M059J (cell line): ENCODE data around the gene MSANTD4. TPM values are rescaled to one million over a fixed set of nuclear protein-coding genes. Genes with fewer than 3 reads are reported as not detected.
"Not testable (repeated sequence)": the region's sequence is repeated elsewhere in the genome, so short reads cannot be mapped to it uniquely, and the experiment has no call there.

Source experiments
- DNase-seq: peaks from one replicate; pipeline ENCODE4 v3.0.0-alpha.2; 2012; ENCODE audit warnings: low read depth
- total RNA-seq: library from RNA; depleted of rRNA; stranded (reverse); fragments of >200 nt; shearing (Covaris generic); gene quantifications from 2 replicates; pipeline ENCODE4 v1.2.3, GENCODE V29; 2014; rRNA removed

MSANTD4 gene
- total RNA-seq = 20.5 and 30.3 TPM in 2 replicates

- DNase-seq = peak; percentile 100
These were observed at the start of gene MSANTD4 for GRCh38 chr11:106021967-106022794. TSS of gene MSANTD4 (minus strand) at chr11:106022240. CDS start at chr11:106010917, 11,323 bp downstream.

DNA sequence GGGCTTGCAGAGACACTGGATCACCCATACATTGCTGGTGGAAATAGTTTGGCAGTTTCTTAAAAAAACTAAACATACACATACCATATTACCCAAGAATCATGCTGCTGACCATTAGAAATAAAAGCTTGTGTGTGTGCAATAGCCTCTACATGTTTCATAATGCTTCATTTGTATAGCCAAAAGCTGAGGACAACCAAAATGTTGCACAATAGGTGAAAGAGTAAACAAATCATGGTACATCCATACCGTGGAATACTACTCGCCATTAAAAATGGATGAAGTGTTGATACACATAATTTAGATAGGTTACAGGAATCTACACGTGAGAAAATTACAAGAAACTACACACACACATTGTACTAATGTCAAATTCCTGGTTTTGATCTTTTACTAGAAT is 48.6 kb upstream of the MSANTD4 start:
- DNase-seq = no peak

GRCh38 chr11:106063009-106063408 is 41.0 kb upstream of the MSANTD4 start:
- DNase-seq = no peak

DNA sequence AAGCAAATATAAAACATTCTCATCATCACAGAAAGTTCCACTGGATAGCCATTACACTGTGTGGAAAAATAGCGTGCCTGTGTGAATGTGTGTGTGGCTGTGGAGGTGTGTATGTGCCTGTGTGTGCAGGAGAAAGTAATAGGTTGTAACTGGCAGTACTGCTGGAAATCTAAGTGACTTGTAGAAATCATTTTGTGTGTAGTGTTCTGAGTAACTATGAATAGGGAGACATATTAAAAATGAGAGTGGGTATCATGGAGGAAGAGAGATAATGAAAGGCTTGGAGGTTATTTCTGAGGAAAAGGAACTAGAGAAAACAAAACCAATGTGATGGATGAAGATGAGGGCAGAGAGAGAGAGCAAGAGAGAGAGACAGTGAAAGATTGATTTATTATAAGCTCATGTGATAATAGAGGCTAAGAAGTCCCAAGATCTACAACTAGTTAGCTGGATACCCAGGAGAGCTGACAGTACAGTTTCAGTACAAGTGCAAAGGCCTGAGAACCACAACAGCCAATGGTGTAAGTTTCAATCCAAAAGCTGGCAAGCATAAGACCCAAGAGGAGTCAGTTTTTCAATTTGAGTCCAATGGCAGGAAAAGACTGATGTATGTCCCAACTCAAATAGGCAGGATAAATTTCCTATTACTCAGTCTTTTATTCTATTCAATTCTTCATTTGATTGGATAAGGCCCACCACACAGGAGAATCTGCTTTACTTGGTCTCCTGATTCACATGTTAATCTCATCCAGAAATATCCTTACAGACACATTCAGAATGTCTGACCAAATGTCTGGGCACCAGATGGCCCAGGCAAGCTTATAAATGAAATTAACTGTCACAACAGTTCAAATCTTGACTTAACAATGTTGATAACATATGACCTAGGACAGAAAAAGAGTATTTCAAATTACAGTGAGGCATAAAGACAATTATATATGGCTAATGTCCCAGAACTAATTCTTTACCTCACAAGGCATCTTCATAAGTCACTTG is 40.2 kb upstream of the MSANTD4 start:
- DNase-seq = no peak

- no peak for DNase-seq
These were observed 39.3 kb upstream of the MSANTD4 start for GRCh38 chr11:106061249-106061784.

DNA sequence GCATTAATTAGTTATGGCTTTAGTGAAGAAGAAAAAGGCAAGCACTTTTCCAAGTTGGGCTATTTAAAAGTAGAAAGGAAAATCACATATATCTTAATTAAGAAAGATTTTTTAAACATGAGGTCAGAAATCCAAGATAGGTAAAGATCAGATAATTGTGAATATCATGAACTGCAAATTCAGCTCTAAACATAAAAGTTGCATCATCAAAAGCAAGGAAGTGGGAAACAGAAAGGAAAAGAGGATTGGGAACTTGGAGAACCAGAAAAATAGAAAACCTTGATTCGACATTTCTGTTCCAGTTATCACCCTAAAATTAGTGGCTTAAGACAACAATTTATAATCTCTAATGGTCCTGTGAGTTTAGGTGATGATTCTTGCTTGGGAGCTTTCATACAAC is 37.6 kb upstream of the MSANTD4 start:
- DNase-seq = no peak

DNA sequence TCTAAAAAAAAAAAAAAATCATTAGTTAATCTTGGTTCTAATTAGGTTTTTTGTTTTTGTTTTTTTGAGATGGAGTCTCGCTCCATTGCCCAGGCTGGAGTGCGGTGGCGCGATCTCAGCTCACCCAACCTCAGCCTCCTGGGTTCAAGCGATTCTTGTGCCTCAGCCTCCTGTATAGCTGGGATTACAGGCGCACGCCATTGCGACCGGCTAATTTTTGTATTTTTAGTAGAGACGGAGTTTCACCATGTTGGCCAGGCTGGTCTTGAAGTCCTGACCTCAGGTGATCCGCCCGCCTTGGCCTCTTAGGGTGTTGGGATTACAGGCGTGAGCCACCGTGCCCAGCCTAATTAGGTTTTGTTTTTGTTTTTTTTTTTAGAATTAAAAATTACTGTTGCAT is 36.3 kb upstream of the MSANTD4 start:
- DNase-seq = not testable (repeated sequence)

DNA sequence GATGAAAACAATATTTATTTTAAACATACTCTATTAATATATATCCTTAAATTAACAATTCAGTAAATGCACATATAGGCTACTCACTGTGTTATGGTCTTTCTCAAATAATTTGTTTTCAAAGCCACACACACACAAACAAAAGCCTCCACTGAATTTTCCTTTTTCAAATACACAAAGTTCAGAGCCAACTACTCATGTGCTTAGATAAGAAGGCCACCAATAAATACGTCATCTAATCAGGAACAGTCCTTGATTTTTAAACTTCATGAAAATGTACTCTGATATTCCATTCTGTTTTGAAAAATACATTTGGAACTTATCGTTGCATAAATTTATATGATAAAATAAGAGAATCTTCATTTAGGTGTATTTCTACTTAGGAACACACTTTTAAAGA is 29.1 kb upstream of the MSANTD4 start:
- no peak for DNase-seq

DNA sequence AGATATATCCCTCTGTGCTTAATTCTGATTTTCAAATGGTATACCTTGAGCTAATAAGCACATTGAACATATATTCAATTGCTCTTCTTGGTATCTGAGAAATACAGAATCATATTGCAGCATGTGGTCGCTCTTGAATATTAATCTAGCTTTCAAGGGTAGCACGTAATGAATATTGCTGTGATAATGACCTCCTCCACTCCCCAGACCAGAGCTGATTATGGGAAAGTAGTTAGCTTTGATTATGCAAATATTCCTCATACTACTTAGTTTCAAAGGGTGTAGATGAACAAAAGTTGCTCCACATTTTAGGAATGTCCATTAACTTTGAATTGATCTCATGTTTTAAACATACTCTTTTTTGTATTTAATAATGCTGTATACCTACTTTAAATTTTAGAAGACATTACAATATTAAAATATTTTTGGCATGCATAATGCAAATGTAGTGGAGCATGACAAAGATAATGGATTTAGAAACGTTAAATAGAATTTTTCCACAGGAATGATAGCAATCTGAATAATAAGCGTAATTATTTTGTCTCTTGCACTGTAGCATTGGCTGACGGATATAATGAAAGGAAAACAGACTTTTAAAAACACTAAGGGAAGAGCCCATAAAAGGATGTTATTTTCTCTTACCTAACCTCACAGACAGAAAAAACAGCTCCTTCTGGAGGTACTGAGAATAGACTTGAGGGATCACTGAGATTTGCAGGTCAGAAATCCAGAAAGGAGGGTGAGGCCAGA is 27.9 kb upstream of the MSANTD4 start:
- DNase-seq = no peak

- no peak for DNase-seq
These were observed 25.6 kb upstream of the MSANTD4 start for GRCh38 chr11:106047631-106048030.

DNA sequence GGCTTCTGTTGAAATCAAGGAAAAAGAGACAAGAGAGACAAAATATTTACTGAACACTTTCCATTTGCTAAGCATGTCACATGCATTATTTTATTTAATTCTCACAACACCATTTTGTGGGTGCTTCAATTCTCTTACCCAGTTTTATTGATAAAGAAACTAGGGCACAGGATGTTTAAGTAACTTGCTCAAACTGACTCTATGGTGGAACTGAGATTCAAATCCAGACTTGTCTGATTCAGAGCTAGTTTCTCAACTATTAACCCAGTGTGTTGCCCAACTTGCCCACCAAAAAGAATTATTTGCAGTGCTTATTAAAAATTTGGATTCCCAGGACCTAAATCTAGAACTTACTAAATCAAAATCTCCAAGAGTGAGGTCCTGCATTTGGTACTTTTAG is 21.5 kb upstream of the MSANTD4 start:
- no peak for DNase-seq

DNA sequence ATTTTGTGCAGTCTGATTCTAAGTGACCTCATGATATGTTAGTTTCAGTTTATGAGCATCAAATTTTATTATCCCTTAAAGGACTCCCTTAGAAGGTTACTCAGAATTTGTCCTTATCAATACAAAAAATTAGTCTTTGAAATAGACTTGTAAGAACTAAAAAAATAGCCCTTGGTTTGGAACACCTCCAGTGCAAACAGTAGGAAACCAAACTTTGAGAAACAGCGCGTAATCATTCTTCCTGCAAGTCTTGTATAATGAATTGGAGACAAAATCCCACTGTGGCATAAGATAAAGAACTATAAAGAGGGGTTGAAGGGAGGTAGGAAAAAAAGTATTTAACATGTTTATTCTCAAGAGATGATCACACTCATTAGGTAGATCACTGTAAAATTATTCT is 10.8 kb upstream of the MSANTD4 start:
- DNase-seq = no peak

GRCh38 chr11:106031936-106032335 is 9.9 kb upstream of the MSANTD4 start:
- DNase-seq = no peak

DNA sequence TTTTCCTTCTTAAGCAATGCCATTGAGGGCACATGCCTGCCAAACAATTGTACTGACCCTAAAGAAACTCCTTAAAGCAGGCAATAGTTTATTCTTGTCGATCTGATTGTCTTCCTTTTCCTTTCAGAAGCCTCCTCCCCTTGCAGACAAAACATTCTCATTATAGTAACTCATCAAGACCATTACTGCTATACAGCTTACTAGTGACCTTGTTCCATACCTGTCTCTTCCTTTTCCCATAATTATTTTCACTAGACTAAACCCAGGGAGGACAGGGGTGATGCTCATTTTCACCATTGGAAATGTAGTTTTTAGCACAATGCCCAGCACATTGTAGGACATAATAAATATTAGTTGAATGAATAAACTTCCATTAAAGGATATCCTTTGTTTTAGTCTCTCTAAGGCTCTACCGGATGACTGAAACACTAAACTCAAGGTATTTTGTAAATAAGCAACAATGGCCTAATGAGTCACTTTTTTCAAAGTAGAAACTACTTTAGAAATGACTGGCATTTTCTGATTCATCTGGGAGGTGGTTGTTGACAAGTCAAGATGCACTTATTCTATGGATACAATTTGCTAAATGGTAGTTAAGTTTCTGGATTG is 9.3 kb upstream of the MSANTD4 start:
- DNase-seq = peak; percentile 69

DNA sequence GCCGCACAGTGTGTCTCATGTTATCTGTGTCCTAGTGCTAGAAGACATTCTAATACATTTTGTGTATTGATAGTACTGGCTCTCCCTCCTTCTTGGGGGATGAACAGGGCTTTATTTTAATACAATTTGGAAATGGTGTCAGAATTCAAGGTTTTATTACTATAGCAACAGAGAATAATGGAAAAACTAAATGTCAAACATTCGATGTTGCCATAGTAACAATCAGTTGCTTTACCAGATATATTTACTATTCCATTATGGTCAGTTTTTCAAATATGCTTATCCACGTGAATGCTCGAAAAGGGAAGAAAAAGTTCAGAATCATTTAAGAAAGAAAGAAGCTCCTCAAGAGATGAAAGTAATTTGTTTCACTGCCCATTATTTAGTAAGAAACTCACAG is 8.6 kb upstream of the MSANTD4 start:
- no peak for DNase-seq

DNA sequence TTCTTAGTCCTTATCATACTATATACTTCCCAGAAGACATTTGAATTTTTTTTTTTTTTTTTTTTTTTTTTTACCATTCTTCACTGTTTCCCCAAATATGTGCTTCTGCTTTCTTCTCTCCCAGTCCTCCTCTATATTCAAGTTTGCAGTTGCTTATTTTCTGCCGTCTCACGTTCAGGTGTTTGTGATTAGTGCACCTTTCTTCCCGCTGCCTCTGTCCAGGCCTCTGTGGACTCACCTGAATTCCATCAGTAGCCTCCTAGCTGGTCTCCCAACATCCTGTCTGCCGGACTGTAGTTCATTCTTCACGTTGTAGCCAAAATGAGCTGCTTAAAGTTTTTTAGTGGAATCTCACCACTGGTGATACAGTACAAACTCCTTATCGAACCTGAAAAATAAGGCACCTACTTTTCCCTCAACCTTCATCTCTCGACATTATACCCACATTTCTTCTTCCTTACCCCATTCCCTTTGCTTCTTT is 795 bp upstream of the MSANTD4 start:
- no peak for DNase-seq

DNA sequence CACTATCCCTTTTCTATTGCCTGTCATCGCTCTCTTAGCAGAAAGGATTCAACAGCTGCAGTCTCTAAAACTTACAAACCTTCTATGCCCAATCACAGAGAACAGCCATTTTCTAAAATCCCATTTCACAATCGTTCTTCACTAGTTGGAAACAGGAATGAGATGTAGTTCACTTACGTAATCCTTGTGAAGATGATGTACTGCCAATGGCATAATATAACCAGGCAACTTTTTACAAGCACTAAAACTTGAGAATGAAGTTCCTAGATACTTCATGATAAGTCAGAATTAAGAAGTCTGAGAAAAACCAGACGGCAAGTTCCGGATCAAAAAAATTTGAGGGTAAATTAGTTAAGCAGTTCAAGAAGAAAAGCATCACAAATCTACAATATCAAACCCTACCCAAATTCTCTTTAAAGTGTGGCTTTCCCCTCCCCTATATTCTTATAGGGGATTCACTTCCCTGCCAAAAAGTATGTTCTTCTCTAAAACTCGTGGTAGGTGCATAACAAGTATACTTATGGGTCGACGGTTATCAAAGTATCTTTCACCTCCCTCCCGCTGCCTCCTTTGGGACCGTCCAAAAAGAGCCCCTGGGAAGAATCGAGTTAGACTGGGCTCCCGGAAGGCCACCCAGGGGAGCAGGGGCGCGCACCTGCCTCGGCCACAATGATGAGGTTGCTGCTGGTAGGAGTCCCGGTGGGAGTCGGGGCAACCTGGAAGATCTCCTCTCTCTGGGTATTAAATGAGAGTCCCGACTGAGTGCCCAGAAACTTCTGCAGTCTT is 666 bp downstream of the MSANTD4 start:
- peak; percentile 17 for DNase-seq

- DNase-seq = no peak
These were observed 4.9 kb downstream of the MSANTD4 start for GRCh38 chr11:106017093-106017492.

DNA sequence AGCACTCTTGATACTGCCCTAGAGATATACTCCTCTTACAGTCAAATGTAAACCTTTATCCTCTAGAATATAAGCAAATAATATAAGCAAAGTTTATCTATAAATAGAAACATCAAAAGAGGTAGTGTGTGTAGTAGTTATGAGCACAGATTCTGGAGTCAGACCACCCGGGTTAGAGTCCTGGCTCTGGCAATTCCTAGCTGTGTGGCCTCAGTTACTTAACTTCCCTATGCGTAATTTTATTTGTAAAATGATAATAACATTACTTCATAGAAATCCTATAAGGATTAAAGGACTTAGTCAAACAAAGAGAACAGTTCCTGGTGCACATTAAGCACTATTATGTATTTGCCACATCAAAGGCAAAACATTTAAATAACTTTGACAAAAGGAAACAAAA is 7.0 kb downstream of the MSANTD4 start:
- no peak for DNase-seq

- no peak for DNase-seq
These were observed 7.4 kb downstream of the MSANTD4 start for GRCh38 chr11:106014620-106015019.
